Stimulated activated CD8-positive, alpha-beta memory T cell treated with anti-CD3 and anti-CD28 coated beads, Interleukin-2, amount 100 ng/mL, for 48 hours (primary cell): Measurements from ENCODE around the gene UST.

Experiments used
- DNase-seq, 2 donors: peaks; one replicate each; pipeline ENCODE4 v3.0.0-alpha.2; 2020; ENCODE audit warnings: low read depth in 2 of 2

UST gene

GRCh38 chr6:149060985-149061760 is 314.3 kb downstream of the UST start:
- no peak for DNase-seq

GRCh38 chr6:149061930-149062329 is 315.1 kb downstream of the UST start:
- no peak for DNase-seq

- no peak for DNase-seq
Measured at GRCh38 chr6:149062653-149063348, 316.0 kb downstream of the UST start.

DNA sequence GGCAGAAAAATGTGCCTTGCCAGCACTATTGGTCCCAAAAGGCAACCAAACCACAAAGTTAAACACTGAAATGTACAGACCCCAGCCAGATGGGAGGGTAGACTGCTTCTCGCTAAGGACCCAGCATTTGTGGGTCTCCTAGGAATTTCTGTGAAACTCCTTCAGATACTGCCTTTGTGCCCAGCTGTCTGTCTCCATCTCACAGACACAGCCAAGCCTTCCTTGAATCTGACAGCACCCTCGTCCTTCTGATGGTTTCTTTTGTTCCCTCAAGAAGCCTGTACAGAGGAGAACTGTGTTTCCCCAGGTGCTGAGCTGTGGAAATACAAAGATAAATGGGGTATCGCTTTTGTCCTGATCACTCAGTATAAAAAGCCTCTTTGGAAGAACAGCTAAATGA is 316.6 kb downstream of the UST start:
- DNase-seq: no peak

- DNase-seq: no peak
Measured at GRCh38 chr6:149064001-149064659, 317.3 kb downstream of the UST start.

DNA sequence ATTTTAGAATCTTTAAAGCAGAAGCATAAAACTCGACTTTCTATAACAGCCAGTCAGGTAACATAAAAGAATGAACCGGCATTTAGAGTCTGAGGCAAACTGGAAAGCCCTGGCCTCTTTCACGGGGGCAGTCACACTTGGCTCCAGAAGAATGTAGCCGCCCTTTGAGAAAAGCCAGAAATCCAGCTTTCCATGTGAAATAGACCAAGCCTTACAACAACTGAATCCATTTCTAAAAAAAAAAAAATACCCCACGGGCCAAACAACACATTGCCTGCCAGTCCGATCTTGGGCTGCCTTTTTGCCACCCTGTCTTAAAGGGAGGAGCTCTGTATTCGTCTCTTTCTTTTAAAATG is 317.8 kb downstream of the UST start:
- DNase-seq: no peak

- DNase-seq: no peak
Measured at GRCh38 chr6:149065121-149065520, 318.3 kb downstream of the UST start.

DNA sequence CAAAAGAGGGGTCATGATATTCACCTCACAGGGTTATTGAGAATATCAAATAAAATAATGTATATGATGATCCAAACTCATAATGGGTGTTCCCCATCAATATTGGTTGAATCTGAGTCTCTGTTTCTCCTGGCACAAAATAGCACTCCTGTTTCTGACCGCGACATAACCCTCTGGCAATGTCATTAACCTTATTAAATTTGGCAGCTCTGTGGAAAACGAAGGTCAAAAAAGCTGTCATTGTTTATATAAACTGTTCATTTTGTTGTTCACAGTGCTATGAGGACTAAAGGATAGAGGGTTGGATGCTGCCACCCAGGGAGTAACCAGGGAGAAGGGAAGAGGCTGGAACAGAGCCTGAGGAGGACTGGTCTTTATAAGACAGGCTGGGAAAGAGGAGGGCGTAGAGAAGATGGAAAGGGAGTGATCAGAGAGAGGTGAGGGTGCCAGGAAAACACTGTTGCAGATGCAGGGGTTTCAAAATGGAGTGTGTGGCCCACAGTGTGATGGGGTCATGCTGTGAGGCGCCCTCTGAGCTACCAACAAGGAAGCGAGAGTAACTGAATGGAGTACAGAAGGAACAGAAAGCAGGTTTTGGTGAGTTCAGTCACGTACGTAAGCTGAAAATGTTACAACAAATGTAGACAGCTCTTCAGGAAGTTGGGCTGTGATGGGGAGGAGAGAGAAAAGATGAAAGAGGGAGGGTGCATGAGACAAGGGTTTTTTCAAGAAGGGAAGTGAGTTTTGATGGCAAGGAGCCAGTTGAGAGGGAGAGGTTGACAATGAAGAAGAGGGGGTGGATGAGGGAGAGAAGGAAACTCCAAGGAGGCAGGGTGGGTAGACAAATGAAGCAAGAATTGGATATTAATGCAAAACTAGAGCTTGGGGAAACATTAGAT is 319.1 kb downstream of the UST start:
- no peak for DNase-seq

DNA sequence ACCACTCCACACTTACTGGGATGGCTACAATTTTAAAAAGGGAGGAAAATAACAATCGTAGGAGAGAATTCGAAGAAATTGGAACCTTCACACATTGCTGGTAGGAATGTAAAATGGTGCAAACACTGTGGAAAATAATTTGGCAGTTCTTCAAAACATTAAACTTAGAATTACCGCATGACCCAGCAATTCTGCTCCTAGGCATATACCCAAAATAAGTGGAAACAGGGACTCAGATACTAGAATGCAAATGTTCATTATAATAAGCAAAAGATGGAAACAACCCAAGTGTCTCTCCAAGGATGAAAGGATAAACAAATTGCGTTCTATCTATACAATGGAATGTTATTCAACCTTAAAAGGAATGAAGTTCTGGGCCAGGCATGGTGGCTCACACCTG is 325.2 kb downstream of the UST start:
- no peak for DNase-seq

- DNase-seq: no peak
Measured at GRCh38 chr6:149074832-149075258, 328.0 kb downstream of the UST start.

GRCh38 chr6:149075616-149076354 is 329.0 kb downstream of the UST start:
- no peak for DNase-seq

GRCh38 chr6:149076355-149076734 is 329.5 kb downstream of the UST start:
- no peak for DNase-seq

GRCh38 chr6:149077208-149077607 is 330.4 kb downstream of the UST start:
- DNase-seq: no peak

- no peak for DNase-seq
Measured at GRCh38 chr6:149078211-149078782, 331.5 kb downstream of the UST start.

DNA sequence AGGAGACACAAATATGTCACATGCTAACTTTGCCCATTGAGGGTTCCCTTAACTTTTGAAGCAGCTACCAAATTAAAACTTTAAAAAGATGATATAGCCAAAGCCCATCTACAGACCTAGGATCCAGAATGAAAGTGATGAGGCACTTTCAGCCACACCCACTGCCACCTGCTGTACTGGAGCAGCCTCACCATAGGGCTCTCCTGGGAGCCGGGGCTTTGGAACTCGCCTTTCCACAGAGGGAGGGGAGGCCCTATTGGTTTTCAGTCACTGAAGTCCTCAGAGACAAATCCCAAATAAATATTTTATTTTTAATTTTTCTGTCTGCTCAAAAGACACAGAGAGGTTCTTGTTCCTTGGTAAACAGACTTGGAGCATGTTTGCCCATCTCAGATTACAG is 332.6 kb downstream of the UST start:
- no peak for DNase-seq

GRCh38 chr6:149079911-149080491 is 333.2 kb downstream of the UST start:
- no peak for DNase-seq

- DNase-seq: no peak
Measured at GRCh38 chr6:149080511-149080910, 333.7 kb downstream of the UST start.

DNA sequence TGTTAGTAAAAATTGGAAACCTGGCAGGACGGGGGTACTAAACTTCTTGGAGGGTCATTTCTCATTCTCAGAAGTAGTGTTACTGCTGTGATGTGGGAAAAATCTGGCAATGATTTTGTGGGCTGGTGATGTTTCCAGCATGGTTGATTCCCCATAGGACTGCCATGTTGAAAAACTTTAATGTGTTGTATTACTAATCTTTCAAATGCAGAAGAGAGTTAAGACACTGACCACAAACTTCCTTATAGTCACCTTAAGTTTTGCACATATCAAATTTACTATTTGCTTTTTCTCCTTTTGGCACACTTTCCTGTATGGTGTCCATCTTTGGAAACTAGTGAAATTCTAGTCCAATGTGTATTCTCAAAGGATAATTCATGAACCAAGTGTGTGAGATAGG is 334.5 kb downstream of the UST start:
- DNase-seq: no peak

DNA sequence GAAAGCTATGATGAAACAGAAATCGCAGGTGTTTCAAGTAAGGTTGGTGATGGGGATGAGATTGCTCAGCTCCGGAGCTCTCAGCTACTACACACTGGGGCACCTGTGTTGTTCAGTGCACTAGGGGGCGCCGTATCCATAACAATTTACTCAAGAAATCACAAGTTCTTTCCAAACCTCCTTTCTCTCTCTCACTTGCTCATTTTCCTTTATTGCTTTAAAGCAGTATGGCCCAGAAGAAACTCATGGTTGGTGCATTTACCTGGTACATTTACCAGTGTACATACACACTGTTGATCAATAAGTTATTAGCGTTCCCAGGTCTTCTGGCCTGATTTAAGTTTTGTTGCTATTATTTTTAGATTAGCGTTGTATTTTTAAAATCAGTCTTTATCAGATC is 335.5 kb downstream of the UST start:
- DNase-seq: peak; percentile 66 to 76

- no peak for DNase-seq
Measured at GRCh38 chr6:149084026-149084425, 337.2 kb downstream of the UST start.
